Endodermal cell (in vitro differentiated cells): ENCODE results near the gene SSC4D. TPM values are rescaled to one million over a fixed set of nuclear protein-coding genes. Genes with fewer than 3 reads are reported as not detected.

ENCODE experiments used
- DNase-seq: peaks from one replicate; pipeline ENCODE4 v3.0.0-alpha.2; 2017
- H3K27ac ChIP-seq: 2 replicates; pipeline ENCODE4 v1.5.1; 2013; ENCODE audit warnings: mild to moderate bottlenecking, low read depth, low read length, moderate library complexity
- H3K27me3 ChIP-seq: 2 replicates; pipeline ENCODE4 v1.6.1; 2013; ENCODE audit warnings: mild to moderate bottlenecking, low read length, moderate library complexity; ENCODE audit not compliant: insufficient read depth, control insufficient read depth, poor library complexity, severe bottlenecking
- H3K36me3 ChIP-seq: 2 replicates; pipeline ENCODE4 v1.7.0; 2013; ENCODE audit warnings: mild to moderate bottlenecking, low read length, moderate library complexity; ENCODE audit not compliant: control insufficient read depth, insufficient read depth
- H3K4me1 ChIP-seq: one replicate; pipeline ENCODE4 v1.7.0; 2013; ENCODE audit warnings: low read length; ENCODE audit not compliant: control insufficient read depth, insufficient read depth
- H3K4me3 ChIP-seq: 2 replicates; pipeline ENCODE4 v1.5.1; 2013; ENCODE audit warnings: mild to moderate bottlenecking, low read length, moderate library complexity
- H3K9ac ChIP-seq: 2 replicates; pipeline ENCODE4 v1.6.1; 2013; ENCODE audit warnings: mild to moderate bottlenecking, low read length, moderate library complexity; ENCODE audit not compliant: poor library complexity, severe bottlenecking; ENCODE audit errors: extremely low read depth
- H3K9me3 ChIP-seq: 2 replicates; pipeline ENCODE4 v1.6.1; 2013; ENCODE audit warnings: mild to moderate bottlenecking, low read length, moderate library complexity; ENCODE audit not compliant: control insufficient read depth
- H3K27ac Mint-ChIP-seq: 2 replicates; pipeline ENCODE4 v1.8.0; 2020; ENCODE audit warnings: mixed read lengths
- H3K27me3 Mint-ChIP-seq: 2 replicates; pipeline ENCODE4 v1.8.0; 2021; ENCODE audit warnings: mild to moderate bottlenecking, mixed read lengths; ENCODE audit not compliant: insufficient read depth
- H3K36me3 Mint-ChIP-seq: 2 replicates; pipeline ENCODE4 v1.8.0; 2020; ENCODE audit warnings: low read depth, mixed read lengths
- H3K4me1 Mint-ChIP-seq: 2 replicates; pipeline ENCODE4 v1.8.0; 2020; ENCODE audit warnings: mixed read lengths
- H3K4me3 Mint-ChIP-seq: 2 replicates; pipeline ENCODE4 v1.8.0; 2020; ENCODE audit warnings: mild to moderate bottlenecking, moderate library complexity, mixed read lengths
- H3K9me3 Mint-ChIP-seq: 2 replicates; pipeline ENCODE4 v1.8.0; 2020; ENCODE audit warnings: mild to moderate bottlenecking, mixed read lengths
- WGBS, 2 experiments: methylation state at CpG; one replicate each; pipeline versions ENCODE4 v1.1.5 to v1.1.7; 2013; ENCODE audit warnings: missing lambda C conversion rate in 2 of 2, mixed read lengths in 1 of 2; ENCODE audit not compliant: insufficient coverage in 1 of 2, insufficient read length in 1 of 2; 5-methylcytosine and 5-hydroxymethylcytosine counted together
- total RNA-seq, 2 donors: library from RNA; stranded (reverse); fragmentation: NEBNext Ultra II Directional in 1 of 2; extraction: Animal tissue kit (Norgen Biotek cat#: 25700) in 1 of 2; gene quantifications; 2 replicates in 1 of 2; 3 replicates in 1 of 2; pipeline ENCODE4 v1.2.1, GENCODE V29; 2021
- TF ChIP-seq, protein P1 (sequence below): fragments of 200-600 bp; sonication (generic); conservative IDR thresholded peaks from 2 replicates; pipeline ENCODE4 v1.5.0; 2021; ENCODE audit warnings: antibody characterized with exemption, mild to moderate bottlenecking

SSC4D gene
- total RNA-seq, 2 donors from 2014 or later, result 21.9 to 44.5 TPM

DNA sequence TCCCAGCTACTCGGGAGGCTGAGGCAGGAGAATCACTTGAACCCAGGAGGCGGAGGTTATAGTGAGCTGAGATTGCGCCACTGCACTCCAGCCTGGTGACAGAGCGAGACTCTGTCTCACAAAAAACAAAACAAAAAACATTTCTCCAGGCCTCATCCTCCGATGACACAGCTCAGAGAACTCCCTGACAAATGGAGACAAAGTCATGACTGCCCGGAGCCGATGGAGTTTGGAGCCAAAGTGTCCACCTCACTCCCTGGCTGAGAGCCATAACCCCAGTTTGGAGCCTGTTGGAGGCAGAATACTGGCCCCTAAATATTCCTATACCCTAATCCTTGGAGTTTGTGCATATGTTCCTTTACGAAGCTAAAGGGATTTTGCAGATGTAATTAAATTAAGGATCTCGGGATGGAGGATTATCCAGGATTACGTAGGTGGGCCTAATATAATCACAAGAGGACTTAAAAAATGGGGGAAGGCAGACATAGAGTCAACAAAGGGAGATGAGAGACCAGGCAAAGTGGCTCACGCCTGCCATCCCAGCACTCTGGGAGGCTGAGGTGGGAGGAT is 22.7 kb downstream of the SSC4D start:
- Mint-ChIP-seq H3K36me3 (peaks cover 4% of the 10 kb centered on the region), H3K9me3 (no peaks in the 10 kb centered on the region), H3K4me3 (no peak overlapping the region), H3K4me1 (no peaks in the 10 kb centered on the region), H3K27ac (no peak overlapping the region), H3K27me3 (no peaks in the 10 kb centered on the region)
- no peak overlapping the region for H3K9ac ChIP-seq
- TF ChIP-seq, protein P1, sequence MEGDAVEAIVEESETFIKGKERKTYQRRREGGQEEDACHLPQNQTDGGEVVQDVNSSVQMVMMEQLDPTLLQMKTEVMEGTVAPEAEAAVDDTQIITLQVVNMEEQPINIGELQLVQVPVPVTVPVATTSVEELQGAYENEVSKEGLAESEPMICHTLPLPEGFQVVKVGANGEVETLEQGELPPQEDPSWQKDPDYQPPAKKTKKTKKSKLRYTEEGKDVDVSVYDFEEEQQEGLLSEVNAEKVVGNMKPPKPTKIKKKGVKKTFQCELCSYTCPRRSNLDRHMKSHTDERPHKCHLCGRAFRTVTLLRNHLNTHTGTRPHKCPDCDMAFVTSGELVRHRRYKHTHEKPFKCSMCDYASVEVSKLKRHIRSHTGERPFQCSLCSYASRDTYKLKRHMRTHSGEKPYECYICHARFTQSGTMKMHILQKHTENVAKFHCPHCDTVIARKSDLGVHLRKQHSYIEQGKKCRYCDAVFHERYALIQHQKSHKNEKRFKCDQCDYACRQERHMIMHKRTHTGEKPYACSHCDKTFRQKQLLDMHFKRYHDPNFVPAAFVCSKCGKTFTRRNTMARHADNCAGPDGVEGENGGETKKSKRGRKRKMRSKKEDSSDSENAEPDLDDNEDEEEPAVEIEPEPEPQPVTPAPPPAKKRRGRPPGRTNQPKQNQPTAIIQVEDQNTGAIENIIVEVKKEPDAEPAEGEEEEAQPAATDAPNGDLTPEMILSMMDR, result no peak
- no peaks in the 10 kb centered on the region for H3K27me3 ChIP-seq
- no peak for DNase-seq
- no peaks in the 10 kb centered on the region for H3K9me3 ChIP-seq
- no peak overlapping the region for H3K27ac ChIP-seq
- H3K4me3 ChIP-seq, result no peak overlapping the region
- H3K36me3 ChIP-seq, result no peaks in the 10 kb centered on the region
- H3K4me1 ChIP-seq, result peaks cover 6% of the 10 kb centered on the region
- WGBS, 2 experiments, result 93 to 96% methylated on average over 6 to 11 of the region's 11 CpGs

DNA sequence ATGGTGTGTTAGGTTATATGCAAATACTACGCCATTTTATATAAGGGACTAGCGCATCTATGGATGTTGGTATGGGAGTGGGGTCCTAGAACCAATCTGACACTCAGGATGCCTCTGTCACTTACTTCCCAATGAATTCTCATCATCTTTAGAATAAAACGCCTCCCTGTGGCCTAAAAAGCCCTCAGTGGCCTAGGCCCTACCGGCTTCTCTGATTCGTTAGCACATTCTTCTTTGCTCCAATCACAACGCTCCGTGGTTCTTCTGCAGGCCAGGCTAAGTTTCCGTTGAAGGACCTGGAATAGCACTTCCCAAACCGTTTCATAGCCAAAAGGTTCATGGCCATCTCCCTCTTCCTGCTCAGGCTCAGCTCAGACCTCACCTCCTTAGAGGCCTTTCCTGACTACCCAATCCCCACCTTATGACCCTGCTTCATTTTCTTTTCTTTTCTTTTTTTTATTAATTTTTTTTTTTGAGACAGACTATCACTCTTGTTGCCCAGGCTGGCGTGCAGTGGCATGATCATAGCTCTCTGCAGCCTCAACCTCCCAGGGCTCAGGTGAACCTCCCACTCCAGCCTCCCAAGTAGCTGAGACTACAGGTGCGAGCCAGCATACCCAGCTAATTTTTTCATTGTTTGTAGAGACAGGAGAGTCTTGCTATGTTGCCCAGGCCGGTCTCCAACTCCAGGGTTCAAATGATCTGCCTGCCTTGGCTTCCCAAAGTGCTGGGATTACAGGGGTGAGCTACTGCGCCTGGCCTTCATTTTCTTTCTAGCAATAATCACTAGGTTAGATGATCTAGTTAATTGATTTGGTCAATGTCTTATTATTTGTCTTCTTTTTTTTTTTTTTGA is 26.2 kb downstream of the SSC4D start:
- H3K27ac Mint-ChIP-seq, result no peak overlapping the region
- Histone ChIP-seq H3K27me3 (no peaks in the 10 kb centered on the region), H3K4me1 (no peaks in the 10 kb centered on the region), H3K9ac (no peak overlapping the region), H3K4me3 (no peak overlapping the region), H3K9me3 (no peaks in the 10 kb centered on the region), H3K27ac (no peak overlapping the region), H3K36me3 (no peaks in the 10 kb centered on the region)
- TF ChIP-seq, protein P1, result peak; percentile 36
- H3K27me3 Mint-ChIP-seq, result no peaks in the 10 kb centered on the region
- 54 to 69% methylated on average over 10 to 13 of the region's 13 CpGs for WGBS, 2 experiments
- no peaks in the 10 kb centered on the region for H3K36me3 Mint-ChIP-seq
- peak; percentile 86 for DNase-seq
- no peaks in the 10 kb centered on the region for H3K9me3 Mint-ChIP-seq
- H3K4me1 Mint-ChIP-seq, result no peaks in the 10 kb centered on the region
- H3K4me3 Mint-ChIP-seq, result no peak overlapping the region

DNA sequence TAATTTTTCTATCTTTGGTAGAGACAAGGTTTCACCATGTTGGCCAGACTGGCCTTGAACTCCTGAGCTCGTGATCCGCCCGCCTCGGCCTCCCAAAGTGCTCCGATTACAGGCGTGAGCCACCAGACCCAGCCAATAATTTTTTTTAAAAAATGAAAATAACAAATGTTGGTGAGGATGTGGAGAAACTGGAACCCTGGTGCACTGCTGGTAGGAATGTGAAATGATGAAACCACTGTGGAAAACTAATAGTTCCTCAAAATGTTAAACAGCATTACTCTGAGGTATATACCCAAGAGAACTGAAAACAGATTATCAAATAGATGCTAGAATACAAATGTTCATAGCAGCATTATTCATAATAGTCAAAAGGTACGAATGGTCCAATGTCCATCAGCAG is 27.7 kb downstream of the SSC4D start:
- no peaks in the 10 kb centered on the region for H3K27me3 Mint-ChIP-seq
- no peak for DNase-seq
- no peaks in the 10 kb centered on the region for H3K9me3 ChIP-seq
- H3K27me3 ChIP-seq, result no peaks in the 10 kb centered on the region
- TF ChIP-seq, protein P1, result peak; percentile 48
- no peaks in the 10 kb centered on the region for H3K9me3 Mint-ChIP-seq
- H3K27ac Mint-ChIP-seq, result no peak overlapping the region
- no peaks in the 10 kb centered on the region for H3K36me3 ChIP-seq
- H3K4me3 Mint-ChIP-seq, result no peak overlapping the region
- no peaks in the 10 kb centered on the region for H3K4me1 ChIP-seq
- H3K27ac ChIP-seq, result no peak overlapping the region
- H3K36me3 Mint-ChIP-seq, result no peaks in the 10 kb centered on the region
- H3K4me1 Mint-ChIP-seq, result no peaks in the 10 kb centered on the region
- H3K4me3 ChIP-seq, result no peak overlapping the region
- H3K9ac ChIP-seq, result no peak overlapping the region
- 74 to 94% methylated on average over 5 to 7 of the region's 7 CpGs for whole genome bisulfite sequencing, 2 experiments
